GM18909 (cell line): ENCODE measurements around the gene CDKL1.

ENCODE experiments used
- ATAC-seq: cut with Tn5 transposase; IDR thresholded peaks from one replicate; pipeline ENCODE4 v1.9.1; 2021; ENCODE audit warnings: mild to moderate bottlenecking; ENCODE audit not compliant: unreplicated experiment, poor library complexity

CDKL1 gene

GRCh38 chr14:50290306-50290705 lies 106.4 kb downstream of the CDKL1 start:
- no peak for ATAC-seq

GRCh38 chr14:50288146-50288545 lies 108.5 kb downstream of the CDKL1 start:
- ATAC-seq = no peak

- no peak for ATAC-seq
Measured at GRCh38 chr14:50285861-50286260, 110.8 kb downstream of the CDKL1 start.
